Nephron (organoid): ENCODE data around the gene CELA2B.
"Not testable (repeated sequence)": the region's sequence is repeated elsewhere in the genome, so short reads cannot be mapped to it uniquely, and the experiment has no call there.

ENCODE experiments used
- H3K27ac Mint-ChIP-seq, 3 experiments: 2 replicates each; pipeline ENCODE4 v1.8.0; 2020; ENCODE audit warnings: mixed read lengths in 3 of 3, mild to moderate bottlenecking in 2 of 3, moderate library complexity in 1 of 3
- H3K27me3 Mint-ChIP-seq: 2 replicates; pipeline ENCODE4 v1.8.0; 2021; ENCODE audit warnings: low read depth, mild to moderate bottlenecking, moderate library complexity, mixed read lengths
- H3K36me3 Mint-ChIP-seq: 2 replicates; pipeline ENCODE4 v1.8.0; 2020; ENCODE audit warnings: low read depth, mixed read lengths
- H3K4me1 Mint-ChIP-seq: 2 replicates; pipeline ENCODE4 v1.8.0; 2020; ENCODE audit warnings: mixed read lengths
- H3K4me3 Mint-ChIP-seq, 3 experiments: 2 replicates each; pipeline ENCODE4 v1.8.0; 2020; ENCODE audit warnings: mild to moderate bottlenecking in 3 of 3, mixed read lengths in 3 of 3, moderate library complexity in 2 of 3
- H3K9me3 Mint-ChIP-seq: 2 replicates; pipeline ENCODE4 v1.8.0; 2020; ENCODE audit warnings: mixed read lengths
- TF ChIP-seq, protein P1 (sequence below), 3 experiments: fragments of 200-600 bp; sonication (generic); IDR thresholded peaks; one replicate each; pipeline ENCODE4 v1.5.0; 2021; ENCODE audit warnings: antibody characterized with exemption in 3 of 3; ENCODE audit not compliant: unreplicated experiment in 3 of 3

Gene CELA2B

GRCh38 chr1:15430787-15431570, 44.9 kb upstream of the CELA2B start:
- H3K27me3 Mint-ChIP-seq = peaks cover 5% of the 10 kb centered on the region
- peaks cover 29% of the 10 kb centered on the region for H3K4me1 Mint-ChIP-seq
- no peaks in the 10 kb centered on the region for H3K36me3 Mint-ChIP-seq
- no peak overlapping the region for H3K4me3 Mint-ChIP-seq
- H3K9me3 Mint-ChIP-seq = no peaks in the 10 kb centered on the region
- TF ChIP-seq, protein P1, sequence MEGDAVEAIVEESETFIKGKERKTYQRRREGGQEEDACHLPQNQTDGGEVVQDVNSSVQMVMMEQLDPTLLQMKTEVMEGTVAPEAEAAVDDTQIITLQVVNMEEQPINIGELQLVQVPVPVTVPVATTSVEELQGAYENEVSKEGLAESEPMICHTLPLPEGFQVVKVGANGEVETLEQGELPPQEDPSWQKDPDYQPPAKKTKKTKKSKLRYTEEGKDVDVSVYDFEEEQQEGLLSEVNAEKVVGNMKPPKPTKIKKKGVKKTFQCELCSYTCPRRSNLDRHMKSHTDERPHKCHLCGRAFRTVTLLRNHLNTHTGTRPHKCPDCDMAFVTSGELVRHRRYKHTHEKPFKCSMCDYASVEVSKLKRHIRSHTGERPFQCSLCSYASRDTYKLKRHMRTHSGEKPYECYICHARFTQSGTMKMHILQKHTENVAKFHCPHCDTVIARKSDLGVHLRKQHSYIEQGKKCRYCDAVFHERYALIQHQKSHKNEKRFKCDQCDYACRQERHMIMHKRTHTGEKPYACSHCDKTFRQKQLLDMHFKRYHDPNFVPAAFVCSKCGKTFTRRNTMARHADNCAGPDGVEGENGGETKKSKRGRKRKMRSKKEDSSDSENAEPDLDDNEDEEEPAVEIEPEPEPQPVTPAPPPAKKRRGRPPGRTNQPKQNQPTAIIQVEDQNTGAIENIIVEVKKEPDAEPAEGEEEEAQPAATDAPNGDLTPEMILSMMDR (IDR thresholded peaks at IDR 0.05; ENCODE audit: unreplicated experiment in 3 of 3) = peak; percentile 94 to 97 (median 96)
- H3K27ac Mint-ChIP-seq = no peak overlapping the region

GRCh38 chr1:15431571-15431948, 44.3 kb upstream of the CELA2B start:
- Mint-ChIP-seq H3K4me3 (no peak overlapping the region), H3K36me3 (no peaks in the 10 kb centered on the region), H3K27me3 (peaks cover 5% of the 10 kb centered on the region), H3K27ac (no peak overlapping the region), H3K4me1 (peaks cover 24% of the 10 kb centered on the region), H3K9me3 (no peaks in the 10 kb centered on the region)
- TF ChIP-seq, protein P1 (IDR thresholded peaks at IDR 0.05; ENCODE audit: unreplicated experiment in 3 of 3) = no peak

DNA sequence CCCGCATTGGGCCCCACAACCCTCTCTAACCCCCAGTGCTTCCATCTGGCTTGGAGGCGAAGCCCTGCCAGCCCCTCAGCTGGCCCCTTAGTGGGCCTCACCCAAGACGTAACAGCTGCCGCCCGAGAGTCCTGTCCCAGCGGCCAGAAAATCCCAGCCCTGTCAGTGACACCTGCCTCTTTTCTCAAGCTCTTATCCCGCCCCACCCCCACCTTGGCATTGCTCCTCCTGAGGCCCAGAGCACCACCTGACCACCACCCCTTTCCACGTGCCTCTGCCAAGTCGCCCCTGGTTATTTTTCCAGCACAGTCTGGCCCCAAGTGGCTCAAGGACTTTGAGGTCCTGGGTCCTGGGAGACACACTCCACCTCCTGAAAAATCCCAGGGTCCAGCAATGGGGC, 43.6 kb upstream of the CELA2B start:
- Mint-ChIP-seq H3K27ac (peak overlapping the region in 2 of 3 experiments; percentile 37 to 89), H3K9me3 (no peaks in the 10 kb centered on the region), H3K36me3 (no peaks in the 10 kb centered on the region), H3K4me3 (peak overlapping the region in 2 of 3 experiments; percentile 14 to 19), H3K27me3 (peaks cover 10% of the 10 kb centered on the region), H3K4me1 (peaks cover 16% of the 10 kb centered on the region)
- TF ChIP-seq, protein P1 (IDR thresholded peaks at IDR 0.05; ENCODE audit: unreplicated experiment in 3 of 3) = no peak

- Mint-ChIP-seq H3K9me3 (no peaks in the 10 kb centered on the region), H3K27ac (no peak overlapping the region), H3K36me3 (no peaks in the 10 kb centered on the region), H3K4me3 (no peak overlapping the region), H3K4me1 (peaks cover 11% of the 10 kb centered on the region), H3K27me3 (peaks cover 8% of the 10 kb centered on the region)
- TF ChIP-seq, protein P1 (IDR thresholded peaks at IDR 0.05; ENCODE audit: unreplicated experiment in 3 of 3) = no peak
Observed at GRCh38 chr1:15433471-15433870, 42.4 kb upstream of the CELA2B start.

- not testable (repeated sequence) for H3K4me3 Mint-ChIP-seq, H3K27me3 Mint-ChIP-seq, H3K27ac Mint-ChIP-seq, H3K36me3 Mint-ChIP-seq, H3K9me3 Mint-ChIP-seq
- peaks cover 11% of the 10 kb centered on the region for H3K4me1 Mint-ChIP-seq
Observed at GRCh38 chr1:15434739-15435138, 41.2 kb upstream of the CELA2B start.

DNA sequence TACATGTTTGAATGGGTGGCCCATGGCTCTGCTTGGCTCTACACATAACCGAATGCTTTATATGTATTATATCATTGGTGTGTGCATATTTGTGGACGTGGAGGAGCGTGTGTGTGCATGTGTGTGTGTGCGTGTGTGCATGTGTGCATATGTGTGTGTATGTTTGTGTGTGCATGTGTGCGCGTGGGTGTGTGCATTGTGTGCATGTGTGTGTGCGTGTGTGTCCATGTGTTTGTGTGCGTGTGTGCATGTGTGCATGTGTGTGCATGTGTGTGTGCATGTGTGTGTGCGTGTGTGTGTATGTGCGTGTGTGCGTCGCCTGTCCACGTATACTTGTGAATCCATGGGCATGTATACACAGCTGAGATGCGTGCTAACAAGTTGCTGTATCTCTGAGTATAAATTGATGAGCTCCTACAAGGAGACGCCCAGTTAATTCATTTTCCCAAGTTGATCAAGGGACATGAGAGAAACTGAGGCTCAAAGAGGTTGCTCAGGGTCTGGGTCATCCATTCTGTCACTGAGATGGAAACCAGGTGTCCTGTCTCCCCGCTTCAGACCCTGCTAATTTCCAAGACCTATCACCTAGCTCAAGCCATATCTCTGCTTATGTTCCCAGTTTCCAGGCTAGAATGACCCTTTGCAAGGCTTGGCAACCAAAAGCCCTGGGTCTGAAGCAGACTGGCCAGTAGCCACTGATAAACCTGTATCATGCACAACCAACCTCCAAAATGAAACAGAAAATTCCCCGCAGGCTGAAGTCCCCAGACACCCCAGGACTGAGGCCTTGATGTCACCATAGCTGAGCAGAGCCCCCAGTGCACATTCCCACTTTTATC, 40.4 kb upstream of the CELA2B start:
- Mint-ChIP-seq H3K27me3 (peaks cover 7% of the 10 kb centered on the region), H3K4me1 (peaks cover 11% of the 10 kb centered on the region), H3K27ac (no peak overlapping the region), H3K36me3 (no peaks in the 10 kb centered on the region), H3K4me3 (no peak overlapping the region), H3K9me3 (no peaks in the 10 kb centered on the region)
- TF ChIP-seq, protein P1 (IDR thresholded peaks at IDR 0.05; ENCODE audit: unreplicated experiment in 3 of 3) = no peak
